ENCODE data around the gene MTHFD1L. TPM values are rescaled to one million over a fixed set of nuclear protein-coding genes. Genes with fewer than 3 reads are reported as not detected.

The MTHFD1L gene
- polyA plus RNA-seq, 3 donors = 16.6 to 19.6 (median 16.8) TPM

DNA sequence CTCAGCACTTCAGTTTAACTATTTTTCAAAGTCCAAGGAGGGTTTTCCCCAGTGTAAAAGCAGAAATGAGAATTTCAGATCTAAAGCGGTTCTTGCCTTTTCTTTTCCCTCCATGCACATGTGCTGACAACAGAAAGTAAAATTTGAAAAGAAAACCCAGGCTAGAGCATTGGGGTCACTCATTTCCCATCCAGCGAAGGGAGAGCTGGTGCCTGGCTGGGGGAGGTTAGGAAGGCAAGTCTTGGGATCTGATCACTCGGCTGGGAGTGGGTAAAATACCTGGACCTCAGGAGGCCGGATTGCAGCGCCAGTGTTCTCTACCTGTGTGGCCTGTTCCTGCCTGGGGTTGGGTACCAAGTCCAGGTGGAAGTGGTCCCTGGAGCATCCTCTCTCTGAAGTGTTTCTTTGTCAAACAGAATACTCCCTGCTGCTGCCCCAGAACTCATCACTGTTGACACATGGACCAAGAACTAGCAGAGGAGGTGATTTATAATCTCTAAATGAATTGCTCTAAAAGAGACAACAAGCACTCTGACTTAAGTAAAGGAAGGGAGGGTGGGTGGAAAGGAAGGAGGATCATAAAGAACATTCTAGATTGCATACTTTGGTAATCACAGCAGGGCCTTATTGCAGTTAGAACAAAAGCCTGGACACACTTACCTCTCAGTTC is 136.0 kb downstream of the MTHFD1L start:
- no peak for DNase-seq (ENCODE audit: extremely low read depth in 1 of 11, low read depth in 9 of 11, low spot score in 4 of 11)

- DNase-seq (ENCODE audit: extremely low read depth in 1 of 11, low read depth in 9 of 11, low spot score in 4 of 11) = no peak
Measured at GRCh38 chr6:151002057-151002450, 136.6 kb downstream of the MTHFD1L start.

- DNase-seq (ENCODE audit: extremely low read depth in 1 of 11, low read depth in 9 of 11, low spot score in 4 of 11) = no peak
Measured at GRCh38 chr6:151002491-151002935, 137.0 kb downstream of the MTHFD1L start.

- no peak for DNase-seq (ENCODE audit: extremely low read depth in 1 of 11, low read depth in 9 of 11, low spot score in 4 of 11)
Measured at GRCh38 chr6:151004383-151005024, 139.0 kb downstream of the MTHFD1L start.

DNA sequence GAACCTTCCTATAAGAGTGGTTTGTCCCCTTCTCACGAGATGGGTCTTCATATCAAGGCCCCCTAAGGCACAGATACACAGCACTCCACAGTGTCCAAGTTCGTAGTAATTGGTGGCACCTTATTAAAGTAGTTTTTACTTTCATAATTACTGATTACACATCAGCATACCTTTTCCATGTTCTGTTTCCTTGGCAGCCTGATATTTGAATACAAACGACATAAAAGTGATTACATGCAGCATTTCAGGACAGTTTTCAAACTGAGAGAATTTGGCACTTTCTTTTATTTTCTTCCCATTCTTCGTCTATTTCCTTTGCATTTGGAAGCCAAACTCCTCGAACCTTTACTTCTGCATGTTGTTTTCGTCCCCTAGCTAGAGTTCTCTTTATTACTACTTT is 139.7 kb downstream of the MTHFD1L start:
- DNase-seq (ENCODE audit: extremely low read depth in 1 of 11, low read depth in 9 of 11, low spot score in 4 of 11) = no peak

DNA sequence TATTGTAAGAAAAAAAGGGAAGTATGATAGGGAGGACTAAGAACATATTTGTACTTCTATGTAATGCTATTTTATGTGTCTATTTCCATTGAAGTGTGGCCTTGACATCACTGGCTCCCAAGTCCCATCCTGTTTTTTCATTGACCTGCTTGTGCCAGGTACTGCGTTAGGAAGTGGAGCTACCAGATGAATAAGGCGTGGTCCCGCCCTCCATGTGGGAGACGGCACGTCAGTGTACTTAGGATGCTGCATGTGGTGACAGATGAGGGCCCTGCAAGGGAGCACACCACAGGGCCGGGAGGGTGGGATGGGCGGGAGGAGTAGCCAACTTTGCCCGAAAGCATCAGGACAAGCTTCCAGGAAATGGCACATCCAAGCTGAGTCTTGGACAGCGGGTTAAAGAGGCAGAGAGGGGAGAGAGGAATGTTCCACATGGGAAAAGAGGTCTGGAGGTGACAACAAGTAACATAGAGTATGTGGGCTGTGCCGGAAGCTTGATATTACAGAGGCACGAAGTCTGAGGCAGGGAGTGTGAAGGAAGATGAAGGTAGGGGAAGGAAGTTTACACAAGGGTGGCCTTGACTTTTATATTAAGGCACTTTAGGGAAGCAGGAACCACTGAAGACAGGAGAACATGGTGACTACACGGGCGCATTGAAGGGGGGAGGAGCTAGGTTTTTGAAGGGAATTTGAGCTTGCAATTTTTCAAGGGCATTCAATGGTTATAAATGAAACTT is 140.6 kb downstream of the MTHFD1L start:
- no peak for DNase-seq (ENCODE audit: extremely low read depth in 1 of 11, low read depth in 9 of 11, low spot score in 4 of 11)

DNA sequence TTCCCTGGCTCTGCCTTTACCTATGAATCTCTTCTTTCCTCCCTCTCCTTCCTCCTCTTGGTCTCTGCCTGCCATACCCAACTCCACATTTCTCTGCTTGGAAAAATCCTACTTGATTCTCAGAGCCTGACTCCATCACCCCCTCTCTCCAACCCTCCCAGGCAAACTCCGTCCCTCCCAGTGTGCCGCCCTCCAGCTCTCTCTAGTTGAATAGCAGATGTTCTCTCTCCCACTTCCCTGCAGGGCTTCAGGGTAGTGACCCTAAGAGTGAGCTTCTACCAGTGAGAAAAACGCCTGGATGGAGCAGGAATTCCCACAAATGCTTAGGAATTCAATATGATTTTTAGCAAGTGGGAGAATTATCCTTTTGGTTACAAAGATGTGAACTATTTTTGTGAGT is 141.6 kb downstream of the MTHFD1L start:
- no peak for DNase-seq (ENCODE audit: extremely low read depth in 1 of 11, low read depth in 9 of 11, low spot score in 4 of 11)

DNA sequence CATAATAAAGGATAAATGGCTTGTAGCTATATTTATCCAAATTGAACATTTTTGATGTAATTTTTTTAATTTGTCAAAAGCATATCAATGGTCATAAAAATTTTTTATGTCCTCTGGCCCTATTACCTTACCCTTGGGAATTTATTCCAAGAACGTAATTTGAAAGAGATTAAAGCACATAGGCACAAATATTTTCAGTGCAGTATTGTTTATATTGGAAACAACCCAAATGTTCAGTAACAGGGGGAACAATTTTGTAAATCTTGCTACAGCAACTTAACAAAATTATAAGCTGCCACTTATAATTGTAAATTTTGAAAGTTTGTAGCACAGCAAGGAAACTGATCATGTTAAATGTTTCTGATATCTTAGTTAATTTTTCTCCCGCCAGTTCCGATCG is 142.4 kb downstream of the MTHFD1L start:
- DNase-seq (ENCODE audit: extremely low read depth in 1 of 11, low read depth in 9 of 11, low spot score in 4 of 11) = no peak

DNA sequence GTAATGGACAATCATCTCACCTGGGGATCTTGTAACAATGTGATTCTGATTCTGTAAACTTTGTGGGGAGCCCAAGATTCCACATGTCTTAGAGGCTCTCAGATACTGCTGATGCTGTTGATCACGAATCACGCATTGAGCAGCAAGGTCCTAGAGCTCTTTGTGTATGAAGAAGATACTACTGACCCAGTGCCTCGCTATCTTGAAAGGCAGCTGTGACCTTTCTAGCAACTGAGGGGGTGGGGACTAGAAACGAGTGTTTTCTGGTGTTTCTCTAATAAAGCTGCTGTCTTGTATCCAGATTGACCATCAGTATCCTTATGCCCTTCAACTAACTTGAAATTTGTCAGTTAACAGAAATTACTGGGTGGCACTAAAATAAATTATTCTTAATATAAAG is 142.9 kb downstream of the MTHFD1L start:
- no peak for DNase-seq (ENCODE audit: extremely low read depth in 1 of 11, low read depth in 9 of 11, low spot score in 4 of 11)

GRCh38 chr6:151009576-151009975 is 144.1 kb downstream of the MTHFD1L start:
- DNase-seq (ENCODE audit: extremely low read depth in 1 of 11, low read depth in 9 of 11, low spot score in 4 of 11) = no peak

GRCh38 chr6:151010071-151010470 is 144.6 kb downstream of the MTHFD1L start:
- no peak for DNase-seq (ENCODE audit: extremely low read depth in 1 of 11, low read depth in 9 of 11, low spot score in 4 of 11)

GRCh38 chr6:151012321-151013294 is 147.1 kb downstream of the MTHFD1L start:
- DNase-seq (ENCODE audit: extremely low read depth in 1 of 11, low read depth in 9 of 11, low spot score in 4 of 11) = no peak

- peak in 8 of 11 donors; percentile 63 to 84 (median 75) for DNase-seq (ENCODE audit: extremely low read depth in 1 of 11, low read depth in 9 of 11, low spot score in 4 of 11)
Measured at GRCh38 chr6:151014404-151015100, 149.1 kb downstream of the MTHFD1L start.

GRCh38 chr6:151015101-151015700 is 149.7 kb downstream of the MTHFD1L start:
- DNase-seq (ENCODE audit: extremely low read depth in 1 of 11, low read depth in 9 of 11, low spot score in 4 of 11) = no peak

DNA sequence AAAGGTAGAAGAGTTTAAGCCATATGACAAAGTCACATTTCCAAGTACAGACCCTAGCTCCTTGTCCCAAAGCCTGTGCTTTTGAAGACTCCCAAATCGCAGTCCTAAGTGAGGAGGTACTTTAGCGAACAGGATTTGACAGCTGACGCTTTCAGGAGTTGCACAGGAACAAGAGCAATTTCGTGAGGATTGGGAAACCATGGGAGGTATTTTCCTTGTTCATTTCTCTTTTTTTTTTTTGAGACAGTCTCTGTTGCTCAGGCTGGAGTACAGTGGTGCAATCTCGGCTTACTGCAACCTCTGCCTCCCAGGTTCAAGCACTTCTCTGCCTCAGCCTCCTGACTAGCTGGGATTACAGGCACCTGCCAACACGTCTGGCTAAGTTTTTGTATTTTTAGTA is 150.6 kb downstream of the MTHFD1L start:
- no peak for DNase-seq (ENCODE audit: extremely low read depth in 1 of 11, low read depth in 9 of 11, low spot score in 4 of 11)

GRCh38 chr6:151018046-151018445 is 152.5 kb downstream of the MTHFD1L start:
- DNase-seq (ENCODE audit: extremely low read depth in 1 of 11, low read depth in 9 of 11, low spot score in 4 of 11) = no peak

DNA sequence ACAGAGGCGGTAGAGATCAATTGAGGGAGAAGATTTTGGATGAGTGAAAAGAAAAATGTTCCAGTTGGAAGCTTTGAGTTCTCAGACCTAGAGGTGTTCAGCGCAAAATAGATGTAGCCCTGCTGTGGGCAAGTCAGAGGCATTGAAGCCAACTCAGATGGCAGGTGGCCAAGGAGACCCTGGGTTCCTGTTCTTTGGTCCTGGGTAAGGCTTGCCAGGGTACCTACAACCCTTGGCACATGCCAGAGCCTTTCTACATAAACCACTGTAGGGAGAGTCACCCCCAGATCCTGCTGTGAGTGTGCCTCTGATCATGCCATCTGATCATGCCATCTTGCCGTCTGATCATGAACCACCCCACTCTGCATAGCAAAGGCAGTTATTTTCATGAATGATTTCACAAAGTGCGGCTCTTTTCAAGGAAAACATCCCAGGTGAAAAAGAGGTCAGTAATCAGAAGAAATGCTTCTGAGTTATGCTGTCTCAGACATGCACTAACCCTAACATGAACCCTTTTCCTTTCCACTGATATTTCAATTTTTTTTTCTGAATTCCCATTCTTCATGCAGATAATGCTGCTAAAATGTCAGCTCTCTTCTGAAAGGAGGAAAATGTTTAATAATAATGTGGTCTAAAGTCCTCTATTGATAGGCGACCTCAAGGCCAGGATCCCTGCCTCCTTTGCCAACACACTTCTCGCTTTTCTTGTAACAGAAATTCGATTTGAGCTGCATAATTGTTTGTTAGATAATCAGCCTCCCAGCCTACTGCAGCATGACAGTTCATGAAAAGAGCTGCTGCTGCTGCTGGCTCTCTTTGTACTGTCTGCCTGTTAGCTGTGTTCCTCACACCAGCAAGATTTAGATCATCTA is 153.6 kb downstream of the MTHFD1L start:
- DNase-seq (ENCODE audit: extremely low read depth in 1 of 11, low read depth in 9 of 11, low spot score in 4 of 11) = no peak
